HUES64 (cell line): ENCODE measurements around the gene TXNDC12.
A peak's percentile ranks its signal among the peaks of the same experiment; 100 is the strongest.

ENCODE experiments used
- H3K27ac ChIP-seq: 2 replicates; pipeline ENCODE4 v1.7.0; 2013; ENCODE audit warnings: low read depth, low read length, inconsistent platforms
- H3K27me3 ChIP-seq: 2 replicates; pipeline ENCODE4 v1.6.1; 2013; ENCODE audit warnings: mild to moderate bottlenecking, low read length; ENCODE audit not compliant: insufficient read depth
- H3K36me3 ChIP-seq: 2 replicates; pipeline ENCODE4 v1.6.1; 2013; ENCODE audit warnings: mild to moderate bottlenecking, low read length; ENCODE audit not compliant: insufficient read depth
- H3K4me1 ChIP-seq: 2 replicates; pipeline ENCODE4 v1.6.1; 2013; ENCODE audit warnings: mild to moderate bottlenecking, low read length, moderate library complexity; ENCODE audit not compliant: insufficient read depth
- H3K4me3 ChIP-seq: 2 replicates; pipeline ENCODE4 v1.5.1; 2013; ENCODE audit warnings: mild to moderate bottlenecking, low read length, moderate library complexity
- H3K9ac ChIP-seq: 2 replicates; pipeline ENCODE4 v1.6.1; 2013; ENCODE audit warnings: mild to moderate bottlenecking, low read depth, low read length
- H3K9me3 ChIP-seq: 2 replicates; pipeline ENCODE4 v1.6.1; 2013; ENCODE audit warnings: low read depth, low read length; ENCODE audit not compliant: insufficient read depth
- WGBS: fragments of 150-250, 120-280 bp; methylation state at CpG from one replicate; pipeline ENCODE4 v1.1.7; 2013; ENCODE audit warnings: missing lambda C conversion rate; 5-methylcytosine and 5-hydroxymethylcytosine counted together

Gene TXNDC12

DNA sequence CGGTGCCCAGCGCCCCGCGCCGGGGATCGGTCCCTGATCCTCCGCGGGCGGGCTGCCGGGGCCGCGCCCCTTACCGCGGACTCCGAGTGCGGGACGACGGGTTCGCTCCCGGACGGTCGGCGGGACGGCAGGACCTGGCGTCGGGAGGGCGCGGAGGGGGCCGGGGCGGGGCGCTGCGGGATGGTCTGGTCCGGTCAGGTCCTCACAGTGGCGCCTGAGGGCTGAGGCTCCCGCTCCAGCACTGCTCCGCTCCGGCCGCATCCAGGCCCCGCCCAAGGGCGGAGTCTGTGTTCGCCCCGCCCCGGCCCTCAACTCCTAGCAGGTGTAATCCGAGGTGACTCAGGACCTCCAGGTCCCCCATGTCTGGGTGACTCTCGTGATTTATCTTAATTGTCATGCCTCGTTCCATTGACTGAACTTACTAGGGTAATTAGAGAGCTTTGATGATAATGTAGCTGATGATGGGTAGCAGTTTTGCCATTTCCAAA lies 64.5 kb downstream of the TXNDC12 start, which contains the start of gene RAB3B:
RAB3B (minus strand) TSS at position 223 of the 488 bp plus-strand sequence. CDS start 13,583 bp downstream, outside the sequence.
- H3K4me3 ChIP-seq = peak within 1 kb of the TSS; percentile 69
- H3K36me3 ChIP-seq = 0 out of 2 replicates have a peak, but pooled peaks cover 3% of the 10 kb centered on the region
- H3K4me1 ChIP-seq = no peaks in the 10 kb centered on the region; the same call in 1 of the 2 replicates
- peak within 1 kb of the TSS; percentile 69; the same call in 1 of the 2 replicates for H3K27ac ChIP-seq
- under 1% methylated on average over 46 of the region's 46 CpGs for WGBS
- H3K9me3 ChIP-seq = no peaks in the 10 kb centered on the region
- peak within 1 kb of the TSS; percentile 70 for H3K9ac ChIP-seq
- H3K27me3 ChIP-seq = 0 out of 2 replicates have a peak, but pooled peaks cover 2% of the 10 kb centered on the region

DNA sequence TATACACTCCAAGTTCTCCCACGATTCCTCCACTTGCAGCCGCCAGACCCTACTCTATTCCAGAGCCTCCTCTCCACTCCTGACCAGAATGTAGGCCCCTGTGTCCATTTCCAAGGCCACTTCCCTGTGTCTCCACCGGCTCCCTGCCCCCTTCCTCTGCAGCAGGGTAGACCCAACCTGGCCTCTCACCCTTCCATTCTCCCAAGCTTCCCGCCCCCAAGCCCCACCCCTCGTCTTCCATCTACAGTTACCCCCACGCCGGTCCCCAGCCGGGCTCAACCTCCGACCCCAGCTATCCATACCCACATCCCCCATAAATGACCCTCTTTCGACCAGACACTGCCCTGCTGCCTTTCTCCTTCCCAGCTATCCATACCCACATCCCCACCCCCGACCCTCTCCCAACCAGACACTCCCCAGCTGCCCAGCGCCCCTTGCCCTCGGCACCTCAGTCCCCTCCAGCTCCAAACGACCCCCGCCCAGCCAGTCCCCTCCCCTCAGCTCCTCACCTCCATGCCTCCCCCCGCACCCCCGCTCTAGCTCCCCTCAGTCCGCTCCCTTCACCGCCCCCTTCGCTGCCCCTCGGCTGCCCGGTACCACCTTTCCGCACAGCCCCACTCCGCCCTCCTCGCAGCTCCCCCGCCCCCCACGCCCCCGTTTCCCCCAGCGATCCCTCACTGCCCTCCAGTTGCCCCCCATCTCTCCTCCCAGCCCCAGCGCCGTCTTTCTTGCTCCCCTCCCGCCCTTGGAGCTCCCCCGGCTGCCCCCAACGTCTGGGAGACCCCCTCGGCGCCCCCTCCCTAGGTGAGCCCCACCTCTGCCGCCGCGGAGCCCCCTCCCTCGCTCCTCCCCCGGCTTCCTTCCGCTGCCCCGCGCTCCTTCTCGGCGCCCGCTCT lies 65.2 kb downstream of the TXNDC12 start:
- WGBS = 4% methylated on average over 42 of the region's 47 CpGs
- H3K4me1 ChIP-seq = no peaks in the 10 kb centered on the region; the same call in 1 of the 2 replicates
- peak overlapping the region; percentile 69 for H3K4me3 ChIP-seq

GRCh38 chr1:51988254-51988653 lies 66.7 kb downstream of the TXNDC12 start:
- H3K27me3 ChIP-seq = 0 out of 2 replicates have a peak, but pooled peaks cover 2% of the 10 kb centered on the region
- no peak overlapping the region for H3K9ac ChIP-seq
- H3K27ac ChIP-seq = no peak overlapping the region
- no peaks in the 10 kb centered on the region; the same call in 1 of the 2 replicates for H3K4me1 ChIP-seq
- 0 out of 2 replicates have a peak, but pooled peaks cover 11% of the 10 kb centered on the region for H3K36me3 ChIP-seq
- H3K4me3 ChIP-seq = no peak overlapping the region
- no peaks in the 10 kb centered on the region for H3K9me3 ChIP-seq

More for the DNA sequence above, 65.2 kb downstream of the TXNDC12 start:
- Histone ChIP-seq H3K36me3 (0 out of 2 replicates have a peak, but pooled peaks cover 8% of the 10 kb centered on the region), H3K9ac (peak overlapping the region; percentile 70), H3K27ac (peak overlapping the region; percentile 69; the same call in 1 of the 2 replicates), H3K9me3 (no peaks in the 10 kb centered on the region), H3K27me3 (0 out of 2 replicates have a peak, but pooled peaks cover 2% of the 10 kb centered on the region)

GRCh38 chr1:51986718-51987117 lies 68.3 kb downstream of the TXNDC12 start:
- no peaks in the 10 kb centered on the region for H3K9me3 ChIP-seq
- WGBS = 67% methylated on average over 4 of the region's 4 CpGs
- no peak overlapping the region for H3K4me3 ChIP-seq
- H3K36me3 ChIP-seq = 0 out of 2 replicates have a peak, but pooled peaks cover 12% of the 10 kb centered on the region
- no peaks in the 10 kb centered on the region; the same call in 1 of the 2 replicates for H3K4me1 ChIP-seq
- H3K9ac ChIP-seq = no peak overlapping the region
- H3K27me3 ChIP-seq = no peaks in the 10 kb centered on the region
- no peak overlapping the region for H3K27ac ChIP-seq

DNA sequence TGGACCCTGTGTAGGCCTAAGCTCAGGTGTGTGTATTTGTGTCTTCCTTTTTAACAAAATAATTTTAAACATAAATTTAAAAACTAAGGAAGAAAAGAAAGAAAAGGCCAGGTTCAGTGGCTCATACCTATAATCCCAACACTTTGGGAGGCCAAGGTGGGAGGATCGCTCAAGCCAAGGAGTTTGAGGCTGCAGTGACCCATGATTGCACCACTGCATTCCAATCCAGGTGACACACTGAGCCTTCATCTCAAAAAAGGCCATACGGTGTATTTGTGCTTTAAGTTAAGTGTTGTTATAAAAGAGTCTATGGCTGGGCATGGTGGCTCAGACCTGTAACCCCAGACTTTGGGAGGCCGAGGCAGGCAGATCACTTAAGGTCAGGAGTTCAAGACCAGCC lies 72.8 kb downstream of the TXNDC12 start:
- H3K4me3 ChIP-seq = no peak overlapping the region
- WGBS = 91% methylated on average over 3 of the region's 3 CpGs
- H3K9ac ChIP-seq = no peak overlapping the region
- H3K36me3 ChIP-seq = peaks cover 31% of the 10 kb centered on the region
- H3K27ac ChIP-seq = no peak overlapping the region
- H3K9me3 ChIP-seq = no peaks in the 10 kb centered on the region
- H3K4me1 ChIP-seq = no peaks in the 10 kb centered on the region
- H3K27me3 ChIP-seq = no peaks in the 10 kb centered on the region

DNA sequence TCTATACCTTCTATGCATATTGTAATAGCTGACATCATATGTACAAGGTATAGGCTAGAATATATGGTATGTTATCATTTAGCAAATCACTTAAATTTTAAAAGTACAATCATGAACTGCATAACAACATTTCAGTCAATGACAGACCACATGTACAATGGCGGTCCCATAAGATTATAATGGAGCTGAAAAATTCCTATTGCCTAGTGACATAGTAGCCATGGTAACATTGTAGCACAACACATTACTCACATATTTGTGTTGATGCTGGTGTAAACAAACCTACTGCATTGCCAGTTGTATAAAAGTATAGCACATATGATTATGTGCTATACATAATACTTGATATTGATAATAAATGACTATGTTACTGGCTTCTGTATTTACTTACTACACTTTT lies 73.4 kb downstream of the TXNDC12 start:
- peaks cover 37% of the 10 kb centered on the region for H3K36me3 ChIP-seq
- WGBS = 100% methylated on average over 1 of the region's 1 CpG
- H3K9ac ChIP-seq = no peak overlapping the region

DNA sequence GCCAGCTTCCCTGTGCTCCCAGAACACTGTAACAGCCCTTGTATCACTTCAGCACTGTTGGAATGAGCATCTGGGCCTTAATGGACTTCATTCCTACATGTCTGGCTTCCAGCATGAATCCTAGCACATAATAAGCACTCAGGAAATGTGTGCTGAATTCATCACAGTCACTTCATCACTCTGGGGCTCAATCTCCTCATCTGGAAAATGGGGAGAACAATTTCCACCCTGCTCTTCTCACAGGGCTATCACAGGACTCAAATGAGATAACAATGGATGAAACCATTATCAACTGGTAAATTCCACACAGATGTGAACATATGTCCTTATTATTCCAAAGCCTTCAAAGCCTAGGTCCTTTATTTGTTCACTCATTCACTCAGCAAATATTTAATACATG lies 76.9 kb downstream of the TXNDC12 start:
- Histone ChIP-seq H3K36me3 (peaks cover 56% of the 10 kb centered on the region), H3K27ac (no peak overlapping the region), H3K4me1 (no peaks in the 10 kb centered on the region), H3K9me3 (no peaks in the 10 kb centered on the region), H3K4me3 (no peak overlapping the region), H3K27me3 (no peaks in the 10 kb centered on the region), H3K9ac (no peak overlapping the region)

More for the DNA sequence above, 73.4 kb downstream of the TXNDC12 start:
- Histone ChIP-seq H3K4me1 (no peaks in the 10 kb centered on the region), H3K27me3 (no peaks in the 10 kb centered on the region), H3K9me3 (no peaks in the 10 kb centered on the region), H3K27ac (no peak overlapping the region), H3K4me3 (no peak overlapping the region)

DNA sequence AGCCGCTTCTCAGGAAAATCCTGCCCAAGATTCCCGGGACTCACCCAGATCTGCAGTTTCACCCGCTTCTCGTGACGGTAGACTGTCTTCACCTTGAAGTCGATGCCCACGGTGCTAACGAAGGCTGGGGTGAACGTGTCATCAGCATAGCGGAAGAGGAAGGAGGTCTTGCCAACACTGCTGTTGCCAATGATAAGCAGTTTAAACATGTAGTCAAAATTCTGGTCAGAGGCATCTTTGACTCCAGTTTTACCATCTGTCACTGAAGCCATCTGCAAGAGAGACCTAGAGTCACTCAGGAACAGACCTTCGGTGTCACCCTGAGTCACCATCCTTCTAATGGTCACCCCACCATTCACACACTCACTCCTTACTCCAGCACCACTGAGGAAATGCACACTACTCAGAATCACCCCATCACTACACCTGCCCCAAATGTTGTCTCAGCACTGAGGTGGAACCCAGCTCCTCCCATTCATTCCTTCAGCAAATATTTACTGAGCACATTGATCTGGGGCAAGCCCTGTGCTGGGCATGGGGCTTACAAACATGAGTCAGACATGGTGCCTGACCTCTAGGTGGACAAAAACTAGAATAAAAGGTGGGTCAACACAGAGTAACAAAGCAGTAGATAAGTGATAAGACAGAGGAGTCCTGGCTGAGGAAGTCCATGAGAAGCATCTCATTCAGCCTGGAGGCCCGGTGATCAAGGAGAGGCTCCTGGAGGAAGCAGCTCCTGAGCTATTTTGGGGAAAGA lies 78.0 kb downstream of the TXNDC12 start:
- peaks cover 66% of the 10 kb centered on the region for H3K36me3 ChIP-seq
- no peak overlapping the region for H3K9ac ChIP-seq
- WGBS = 95% methylated on average over 12 of the region's 12 CpGs
- no peaks in the 10 kb centered on the region for H3K9me3 ChIP-seq
- no peak overlapping the region for H3K27ac ChIP-seq
- no peaks in the 10 kb centered on the region for H3K4me1 ChIP-seq
- no peak overlapping the region for H3K4me3 ChIP-seq
- no peaks in the 10 kb centered on the region for H3K27me3 ChIP-seq

DNA sequence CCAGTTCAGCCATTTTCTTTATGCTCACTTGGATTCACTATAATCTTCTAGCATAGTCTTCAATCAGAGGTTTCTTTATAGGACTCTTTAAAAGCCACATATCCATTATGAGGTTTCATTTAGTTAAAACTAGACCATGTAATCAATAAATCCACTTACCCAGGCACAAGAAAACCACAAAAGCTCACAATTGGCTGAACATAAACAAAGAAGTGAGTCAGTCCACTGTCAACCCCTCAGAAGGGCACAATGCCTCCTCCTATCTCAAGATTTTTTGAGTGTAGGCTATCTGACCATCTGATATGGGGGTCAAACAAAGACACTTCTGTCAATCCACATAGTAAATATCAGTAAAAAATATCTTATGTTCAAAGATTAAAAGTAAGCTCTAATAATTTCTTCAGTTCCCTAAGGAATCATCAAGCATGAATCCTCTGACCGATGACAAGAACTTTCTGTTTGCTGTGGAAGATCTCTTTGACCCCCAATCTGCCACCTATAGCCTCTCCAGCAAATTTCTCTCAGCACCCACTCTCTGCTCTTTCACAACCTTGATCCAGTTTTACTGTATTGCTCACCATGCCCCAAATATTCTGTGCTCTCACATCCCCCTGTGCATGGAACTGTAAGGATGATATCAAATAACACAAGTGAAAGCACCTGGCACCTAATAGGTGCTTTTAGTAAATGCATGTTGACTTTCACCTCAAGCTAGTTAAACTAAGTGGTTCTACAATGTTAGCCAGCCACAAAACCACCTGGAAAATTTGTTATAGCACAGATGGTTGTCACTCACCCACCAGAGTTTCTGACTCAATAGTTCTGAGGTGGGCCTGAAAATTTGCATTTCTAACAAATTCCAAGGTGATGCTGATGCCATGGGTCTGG lies 81.2 kb downstream of the TXNDC12 start:
- Histone ChIP-seq H3K9me3 (no peaks in the 10 kb centered on the region), H3K27ac (no peak overlapping the region), H3K27me3 (no peaks in the 10 kb centered on the region), H3K9ac (no peak overlapping the region), H3K36me3 (peaks cover 88% of the 10 kb centered on the region), H3K4me3 (no peak overlapping the region), H3K4me1 (no peaks in the 10 kb centered on the region)
- WGBS = 96% methylated on average over 1 of the region's 1 CpG
